ENCODE results near the gene RPUSD2. TPM values are rescaled to one million over a fixed set of nuclear protein-coding genes. Genes with fewer than 3 reads are reported as not detected.

The RPUSD2 gene, protein sequence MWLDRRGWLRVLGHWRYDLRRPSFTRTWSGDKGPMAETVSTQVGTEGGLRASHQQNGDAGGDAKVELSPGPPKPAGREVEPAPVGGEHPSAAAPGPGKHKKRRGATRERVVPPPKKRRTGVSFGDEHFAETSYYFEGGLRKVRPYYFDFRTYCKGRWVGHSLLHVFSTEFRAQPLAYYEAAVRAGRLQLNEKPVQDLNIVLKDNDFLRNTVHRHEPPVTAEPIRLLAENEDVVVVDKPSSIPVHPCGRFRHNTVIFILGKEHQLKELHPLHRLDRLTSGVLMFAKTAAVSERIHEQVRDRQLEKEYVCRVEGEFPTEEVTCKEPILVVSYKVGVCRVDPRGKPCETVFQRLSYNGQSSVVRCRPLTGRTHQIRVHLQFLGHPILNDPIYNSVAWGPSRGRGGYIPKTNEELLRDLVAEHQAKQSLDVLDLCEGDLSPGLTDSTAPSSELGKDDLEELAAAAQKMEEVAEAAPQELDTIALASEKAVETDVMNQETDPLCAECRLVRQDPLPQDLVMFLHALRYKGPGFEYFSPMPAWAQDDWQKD
- 6.4 TPM for total RNA-seq
- long read RNA-seq, transcript RPUSD2-201 (3 exons, 2,358 nt), result major isoform, 16 of 19 reads
- long read RNA-seq, partial matches to known transcripts, result 0 of 19 reads
- long read RNA-seq, other reads (novel, unspliced or antisense), result 1 of 19 reads

DNA sequence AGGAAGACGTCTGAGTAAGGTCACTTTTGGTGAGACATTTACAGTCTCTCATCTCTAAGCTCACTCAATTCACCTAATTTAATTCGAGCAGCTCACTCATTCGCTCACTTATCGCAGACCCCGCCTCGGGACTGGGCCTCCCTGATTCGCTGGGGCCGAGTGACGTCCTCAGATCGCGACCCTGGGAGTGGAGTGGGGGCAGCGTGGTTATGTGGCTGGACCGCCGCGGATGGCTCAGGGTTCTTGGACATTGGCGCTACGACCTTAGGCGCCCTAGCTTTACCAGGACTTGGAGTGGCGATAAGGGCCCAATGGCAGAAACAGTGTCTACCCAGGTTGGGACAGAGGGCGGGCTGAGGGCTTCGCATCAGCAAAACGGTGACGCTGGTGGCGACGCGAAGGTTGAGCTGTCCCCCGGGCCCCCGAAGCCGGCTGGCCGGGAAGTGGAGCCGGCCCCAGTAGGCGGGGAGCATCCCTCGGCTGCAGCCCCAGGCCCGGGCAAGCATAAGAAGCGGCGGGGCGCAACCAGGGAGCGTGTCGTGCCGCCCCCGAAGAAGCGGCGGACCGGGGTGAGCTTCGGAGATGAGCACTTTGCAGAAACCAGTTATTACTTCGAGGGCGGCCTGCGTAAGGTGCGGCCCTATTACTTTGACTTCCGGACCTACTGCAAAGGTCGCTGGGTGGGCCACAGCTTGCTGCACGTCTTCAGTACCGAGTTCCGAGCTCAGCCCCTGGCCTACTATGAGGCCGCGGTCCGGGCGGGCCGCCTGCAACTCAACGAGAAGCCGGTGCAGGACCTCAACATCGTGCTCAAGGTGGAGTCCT lies at the start of gene RPUSD2:
RPUSD2 (plus strand) TSS at position 171 of the 825 bp plus-strand sequence; CDS start at position 210, 39 bp downstream.
- peak within 1 kb of the TSS; percentile 69 for H3K4me3 ChIP-seq
- H3K4me1 ChIP-seq, result peaks cover 18% of the 10 kb centered on the region
- DNase-seq, result peak; percentile 97
- TF ChIP-seq, protein P1, sequence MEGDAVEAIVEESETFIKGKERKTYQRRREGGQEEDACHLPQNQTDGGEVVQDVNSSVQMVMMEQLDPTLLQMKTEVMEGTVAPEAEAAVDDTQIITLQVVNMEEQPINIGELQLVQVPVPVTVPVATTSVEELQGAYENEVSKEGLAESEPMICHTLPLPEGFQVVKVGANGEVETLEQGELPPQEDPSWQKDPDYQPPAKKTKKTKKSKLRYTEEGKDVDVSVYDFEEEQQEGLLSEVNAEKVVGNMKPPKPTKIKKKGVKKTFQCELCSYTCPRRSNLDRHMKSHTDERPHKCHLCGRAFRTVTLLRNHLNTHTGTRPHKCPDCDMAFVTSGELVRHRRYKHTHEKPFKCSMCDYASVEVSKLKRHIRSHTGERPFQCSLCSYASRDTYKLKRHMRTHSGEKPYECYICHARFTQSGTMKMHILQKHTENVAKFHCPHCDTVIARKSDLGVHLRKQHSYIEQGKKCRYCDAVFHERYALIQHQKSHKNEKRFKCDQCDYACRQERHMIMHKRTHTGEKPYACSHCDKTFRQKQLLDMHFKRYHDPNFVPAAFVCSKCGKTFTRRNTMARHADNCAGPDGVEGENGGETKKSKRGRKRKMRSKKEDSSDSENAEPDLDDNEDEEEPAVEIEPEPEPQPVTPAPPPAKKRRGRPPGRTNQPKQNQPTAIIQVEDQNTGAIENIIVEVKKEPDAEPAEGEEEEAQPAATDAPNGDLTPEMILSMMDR (IDR thresholded peaks at IDR 0.05), result no peak
- H3K9me3 ChIP-seq, result no peaks in the 10 kb centered on the region
- H3K36me3 ChIP-seq, result peaks cover 24% of the 10 kb centered on the region
- peak within 1 kb of the TSS; percentile 79 for H3K27ac ChIP-seq
- no peaks in the 10 kb centered on the region for H3K27me3 ChIP-seq
- peak; percentile 86 for ATAC-seq
- intact Hi-C loops (cut with DNase I), result no loop called here

DNA sequence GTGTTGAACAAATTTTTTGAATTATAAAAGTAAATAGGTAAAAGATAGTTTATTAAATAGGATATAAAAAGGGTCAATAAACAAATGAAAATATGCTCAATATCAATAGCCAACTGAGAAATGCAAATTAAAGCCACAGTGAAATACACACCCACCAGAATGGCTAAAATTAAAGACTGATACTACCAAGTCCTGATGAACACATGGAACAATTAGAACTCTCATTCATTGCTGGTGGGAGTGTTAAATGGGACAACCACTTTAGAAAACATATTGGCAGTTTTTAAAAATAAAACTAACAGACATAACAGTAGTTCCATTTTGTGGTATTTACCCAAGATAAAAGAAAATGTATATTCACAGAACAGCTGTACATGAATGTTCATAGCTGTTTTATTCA lies 45.5 kb upstream of the RPUSD2 start:
- TF ChIP-seq, protein P1 (IDR thresholded peaks at IDR 0.05), result no peak
- H3K36me3 ChIP-seq, result no peaks in the 10 kb centered on the region

DNA sequence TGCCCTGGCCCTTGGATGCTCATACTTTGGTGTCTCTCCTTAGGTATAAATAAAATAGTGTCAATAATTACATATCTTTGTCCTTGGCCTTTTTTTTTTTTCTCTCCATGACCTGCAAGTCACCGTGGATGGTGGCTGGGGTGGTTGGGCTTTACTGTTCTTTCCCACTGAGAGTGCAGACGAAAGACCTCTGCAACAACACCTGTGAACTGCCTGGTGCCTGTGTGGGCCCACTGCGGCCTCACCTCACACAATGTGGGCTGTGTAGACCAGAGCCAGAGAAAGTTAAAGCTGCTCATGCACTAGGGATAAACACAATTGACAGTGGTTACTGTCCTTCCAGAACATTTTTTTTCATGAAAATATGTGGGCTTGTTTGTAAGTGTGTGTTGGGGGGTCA lies 43.2 kb upstream of the RPUSD2 start:
- TF ChIP-seq, protein P1 (IDR thresholded peaks at IDR 0.05), result no peak
- no peak for DNase-seq
- Histone ChIP-seq H3K4me3 (no peak overlapping the region), H3K27me3 (no peaks in the 10 kb centered on the region), H3K4me1 (no peaks in the 10 kb centered on the region), H3K27ac (no peak overlapping the region), H3K9me3 (no peaks in the 10 kb centered on the region), H3K36me3 (no peaks in the 10 kb centered on the region)
- ATAC-seq, result no peak
- intact Hi-C loops (cut with DNase I), result no loop called here

More for the DNA sequence above, 45.5 kb upstream of the RPUSD2 start:
- Histone ChIP-seq H3K9me3 (no peaks in the 10 kb centered on the region), H3K4me1 (no peaks in the 10 kb centered on the region), H3K27ac (no peak overlapping the region), H3K4me3 (no peak overlapping the region), H3K27me3 (no peaks in the 10 kb centered on the region)
- intact Hi-C loops (cut with DNase I), result no loop called here
- DNase-seq, result no peak
- ATAC-seq, result no peak

DNA sequence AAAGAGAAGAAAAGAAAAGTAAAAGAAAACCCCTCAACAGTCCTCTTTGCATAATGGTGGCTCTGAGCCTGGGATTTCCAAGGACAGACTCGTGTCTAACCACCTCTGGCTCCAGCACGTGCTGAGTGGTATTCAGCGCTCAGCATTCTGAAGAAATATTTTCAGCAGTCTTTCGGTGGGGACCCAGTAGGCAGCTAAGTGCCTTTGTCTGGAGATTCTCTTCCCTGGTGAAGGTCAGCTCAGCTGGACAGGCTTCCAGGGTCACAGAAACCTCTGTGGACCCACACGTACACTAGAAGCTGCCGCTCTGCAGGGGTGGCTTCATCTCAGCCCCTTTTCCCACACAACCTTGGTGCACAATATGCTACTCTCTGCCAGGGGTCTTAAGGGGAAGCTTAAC lies 40.3 kb upstream of the RPUSD2 start:
- Histone ChIP-seq H3K27ac (no peak overlapping the region), H3K27me3 (no peaks in the 10 kb centered on the region), H3K4me3 (no peak overlapping the region), H3K36me3 (no peaks in the 10 kb centered on the region), H3K9me3 (no peaks in the 10 kb centered on the region), H3K4me1 (no peaks in the 10 kb centered on the region)
- intact Hi-C loops (cut with DNase I), result no loop called here
- DNase-seq (no peak), ATAC-seq (no peak)
- TF ChIP-seq, protein P1 (IDR thresholded peaks at IDR 0.05), result no peak

DNA sequence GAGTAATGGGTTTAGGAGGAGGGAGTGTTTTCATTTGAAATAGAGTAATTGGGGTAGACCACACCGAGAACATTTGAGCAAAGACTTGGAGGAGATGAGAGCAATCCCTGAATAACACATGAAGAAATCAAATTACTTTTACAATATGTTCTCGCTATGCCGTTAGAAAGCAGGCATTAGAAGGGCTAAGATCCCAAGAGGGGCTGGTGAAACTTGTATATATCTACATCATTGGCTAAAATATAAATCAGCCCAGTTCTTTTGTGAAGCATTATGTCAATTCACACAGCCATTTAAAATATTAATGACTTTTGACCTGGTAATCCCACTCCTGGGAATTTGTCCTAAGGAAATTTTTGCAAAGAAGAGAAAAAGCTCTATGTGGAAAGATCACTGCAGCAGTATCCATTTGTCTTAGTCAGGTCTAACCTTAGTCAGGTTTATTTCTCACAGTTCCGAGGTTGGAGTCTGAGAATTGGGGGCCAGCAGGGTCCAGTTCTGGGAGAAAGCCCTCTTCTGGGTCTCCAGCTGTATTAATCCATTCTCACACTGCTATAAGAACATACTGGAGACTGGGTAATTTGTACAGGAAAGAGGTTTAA lies 35.2 kb upstream of the RPUSD2 start:
- intact Hi-C loops (cut with DNase I), result no loop called here
- H3K4me3 ChIP-seq, result no peak overlapping the region
- H3K9me3 ChIP-seq, result no peaks in the 10 kb centered on the region
- no peaks in the 10 kb centered on the region for H3K4me1 ChIP-seq
- H3K27me3 ChIP-seq, result no peaks in the 10 kb centered on the region
- DNase-seq (no peak), ATAC-seq (no peak)
- no peak overlapping the region for H3K27ac ChIP-seq
- TF ChIP-seq, protein P1 (IDR thresholded peaks at IDR 0.05), result no peak
- H3K36me3 ChIP-seq, result no peaks in the 10 kb centered on the region

Data from upper lobe of right lung (tissue), 1 donor.